ENCODE results near the gene SEPTIN1.

The SEPTIN1 gene

DNA sequence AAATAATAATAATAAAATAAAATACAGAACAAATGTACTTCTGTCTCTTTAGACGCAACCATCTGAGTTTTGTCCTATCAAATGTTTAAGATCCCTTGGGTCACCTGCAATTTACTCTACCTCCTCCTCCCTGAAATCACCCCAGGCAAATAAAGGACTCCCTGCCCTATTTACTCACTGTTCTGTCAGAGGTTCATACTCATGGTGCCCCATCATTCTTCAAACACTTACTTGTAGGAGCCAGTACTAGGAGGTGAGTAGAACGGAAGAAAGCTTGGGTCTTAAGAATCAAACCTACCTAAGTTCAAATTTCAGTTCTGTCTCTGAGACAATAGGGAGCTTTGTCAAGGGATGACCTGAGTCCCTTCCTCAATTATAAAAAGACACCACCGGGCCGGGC, 15.8 kb downstream of the SEPTIN1 start:
- DNase-seq (ENCODE audit: low spot score) = no peak
- TF ChIP-seq, protein P1, sequence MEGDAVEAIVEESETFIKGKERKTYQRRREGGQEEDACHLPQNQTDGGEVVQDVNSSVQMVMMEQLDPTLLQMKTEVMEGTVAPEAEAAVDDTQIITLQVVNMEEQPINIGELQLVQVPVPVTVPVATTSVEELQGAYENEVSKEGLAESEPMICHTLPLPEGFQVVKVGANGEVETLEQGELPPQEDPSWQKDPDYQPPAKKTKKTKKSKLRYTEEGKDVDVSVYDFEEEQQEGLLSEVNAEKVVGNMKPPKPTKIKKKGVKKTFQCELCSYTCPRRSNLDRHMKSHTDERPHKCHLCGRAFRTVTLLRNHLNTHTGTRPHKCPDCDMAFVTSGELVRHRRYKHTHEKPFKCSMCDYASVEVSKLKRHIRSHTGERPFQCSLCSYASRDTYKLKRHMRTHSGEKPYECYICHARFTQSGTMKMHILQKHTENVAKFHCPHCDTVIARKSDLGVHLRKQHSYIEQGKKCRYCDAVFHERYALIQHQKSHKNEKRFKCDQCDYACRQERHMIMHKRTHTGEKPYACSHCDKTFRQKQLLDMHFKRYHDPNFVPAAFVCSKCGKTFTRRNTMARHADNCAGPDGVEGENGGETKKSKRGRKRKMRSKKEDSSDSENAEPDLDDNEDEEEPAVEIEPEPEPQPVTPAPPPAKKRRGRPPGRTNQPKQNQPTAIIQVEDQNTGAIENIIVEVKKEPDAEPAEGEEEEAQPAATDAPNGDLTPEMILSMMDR (IDR thresholded peaks at IDR 0.05; ENCODE audit: extremely low read depth, insufficient read depth, missing control alignments) = no peak
- in situ Hi-C loops (cut with MboI; ENCODE audit: low pct_unique_long_range_greater_than_20kb, low sequenced_read_pairs, unreplicated experiment) = no loop called here

DNA sequence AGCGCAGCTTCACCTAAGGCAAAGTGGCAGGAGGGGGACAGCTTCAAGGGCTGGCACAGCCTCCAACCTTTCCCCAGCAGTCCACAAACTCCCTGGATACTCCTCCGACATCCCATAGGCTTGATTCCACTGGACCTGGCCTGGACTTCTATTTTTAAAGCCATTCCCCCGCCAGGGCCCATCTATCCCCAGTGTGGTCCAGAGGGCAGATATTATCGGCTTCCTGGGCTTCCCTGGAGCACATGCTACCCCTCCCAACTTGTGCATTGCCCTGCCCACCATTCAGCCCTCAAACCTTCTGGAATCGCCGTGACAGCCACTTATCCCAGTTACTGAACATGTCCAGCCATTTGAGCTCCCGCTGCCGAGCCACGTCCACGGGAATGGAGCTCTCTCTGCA, 17.2 kb downstream of the SEPTIN1 start:
- in situ Hi-C loops (cut with MboI; ENCODE audit: low pct_unique_long_range_greater_than_20kb, low sequenced_read_pairs, unreplicated experiment) = no loop called here
- DNase-seq (ENCODE audit: low spot score) = no peak

DNA sequence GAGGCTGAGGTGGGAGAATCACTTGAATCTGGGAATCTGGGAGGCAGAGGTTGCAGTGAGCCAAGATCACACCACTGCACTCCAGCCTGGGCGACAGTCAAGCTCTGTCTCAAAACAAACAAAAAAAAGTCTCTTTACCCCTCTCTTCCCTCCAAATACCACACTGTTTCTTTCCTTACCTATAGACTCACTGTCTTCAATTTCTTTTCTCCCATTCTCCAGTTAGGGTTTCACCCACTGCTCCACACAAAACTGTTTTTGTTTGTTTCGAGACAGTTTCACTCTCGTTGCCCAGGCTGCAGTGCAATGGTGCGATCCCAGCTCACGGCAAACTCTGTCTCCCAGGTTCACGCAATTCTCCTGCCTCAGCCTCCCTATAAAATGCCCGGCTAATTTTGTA, 21.2 kb downstream of the SEPTIN1 start:
- DNase-seq (ENCODE audit: low spot score) = no peak
- TF ChIP-seq, protein P1 (IDR thresholded peaks at IDR 0.05; ENCODE audit: extremely low read depth, insufficient read depth, missing control alignments) = no peak
- in situ Hi-C loops (cut with MboI; ENCODE audit: low pct_unique_long_range_greater_than_20kb, low sequenced_read_pairs, unreplicated experiment) = no loop called here

More for the DNA sequence above, 17.2 kb downstream of the SEPTIN1 start:
- TF ChIP-seq, protein P1 (IDR thresholded peaks at IDR 0.05; ENCODE audit: extremely low read depth, insufficient read depth, missing control alignments) = no peak

DNA sequence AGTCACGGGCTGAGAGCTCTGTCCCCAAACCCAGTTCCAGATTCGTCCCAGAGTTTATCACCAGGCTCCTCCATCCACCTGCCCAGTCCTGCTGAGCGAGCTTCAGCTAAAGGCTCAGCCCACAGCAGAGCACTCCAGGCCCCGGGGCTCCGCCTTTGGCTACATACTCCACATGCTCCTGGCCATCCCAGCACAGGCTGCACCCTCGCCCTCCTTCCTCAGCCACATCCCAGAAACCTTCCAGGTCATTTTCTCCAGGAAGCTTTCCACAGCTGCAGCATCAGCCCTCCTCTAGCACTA, 22.5 kb downstream of the SEPTIN1 start:
- in situ Hi-C loops (cut with MboI; ENCODE audit: low pct_unique_long_range_greater_than_20kb, low sequenced_read_pairs, unreplicated experiment) = no loop called here
- no peak for DNase-seq (ENCODE audit: low spot score)
- TF ChIP-seq, protein P1 (IDR thresholded peaks at IDR 0.05; ENCODE audit: extremely low read depth, insufficient read depth, missing control alignments) = no peak

DNA sequence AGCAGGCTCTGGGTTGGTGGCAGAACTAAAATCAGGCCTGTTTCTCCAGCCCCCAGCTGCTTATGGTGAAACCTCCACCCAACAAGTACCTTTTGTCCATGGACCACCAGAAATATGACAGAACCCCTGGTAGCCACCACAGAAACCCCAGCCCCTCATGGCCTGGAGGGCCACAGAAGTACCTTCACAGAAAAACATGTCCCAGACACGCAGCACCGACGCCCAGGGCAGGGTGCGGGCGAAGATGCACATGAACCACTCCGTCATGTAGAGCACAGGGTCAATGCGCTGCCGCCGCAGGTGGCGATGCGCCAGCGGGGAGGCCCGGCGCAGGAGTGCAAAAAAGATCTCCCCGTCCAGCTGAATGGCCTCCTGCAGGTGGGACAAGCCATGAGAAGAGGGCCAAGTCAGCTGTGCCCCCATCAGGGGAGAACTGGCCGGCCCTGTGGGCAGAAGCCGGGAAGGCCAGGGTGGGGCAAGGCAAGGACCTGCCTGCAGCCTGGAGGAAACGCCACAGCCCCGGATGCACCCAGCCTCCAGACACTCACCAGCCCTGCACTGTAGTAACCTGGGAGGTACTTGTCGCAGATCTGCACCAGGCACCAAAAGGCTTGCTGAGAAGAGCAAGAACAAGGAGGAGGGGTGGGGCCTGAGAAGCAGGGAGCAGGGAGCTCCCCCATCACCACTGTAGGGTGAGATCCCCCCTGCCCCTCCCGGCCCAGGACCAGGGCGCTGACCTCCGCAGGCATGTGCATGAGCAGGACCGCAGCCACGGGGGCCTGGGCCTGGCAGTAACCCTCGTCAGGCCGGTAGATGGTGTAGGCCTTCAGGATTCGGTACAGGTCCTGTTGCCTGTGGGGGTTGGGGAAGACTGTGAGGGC, 23.1 kb downstream of the SEPTIN1 start:
- TF ChIP-seq, protein P1 (IDR thresholded peaks at IDR 0.05; ENCODE audit: extremely low read depth, insufficient read depth, missing control alignments) = no peak
- DNase-seq (ENCODE audit: low spot score) = no peak
- in situ Hi-C loops (cut with MboI; ENCODE audit: low pct_unique_long_range_greater_than_20kb, low sequenced_read_pairs, unreplicated experiment) = no loop called here

DNA sequence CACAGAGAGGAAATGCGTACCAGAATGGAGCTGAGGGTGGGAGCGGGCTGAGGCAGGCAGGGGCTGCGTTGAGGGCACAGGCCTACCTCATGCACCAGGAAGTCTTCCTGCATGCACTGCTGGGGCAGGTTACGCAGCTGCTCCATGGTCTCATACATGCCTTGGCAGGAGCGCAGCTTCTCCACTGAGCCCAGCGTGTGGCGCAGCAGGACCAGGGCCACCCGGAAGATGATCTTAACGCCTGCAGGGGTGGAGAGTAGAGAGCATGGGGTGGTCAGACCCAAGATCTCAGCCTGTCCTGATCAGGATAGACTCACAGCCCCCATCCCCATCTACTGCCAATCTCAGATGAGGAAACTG, 23.8 kb downstream of the SEPTIN1 start:
- TF ChIP-seq, protein P1 (IDR thresholded peaks at IDR 0.05; ENCODE audit: extremely low read depth, insufficient read depth, missing control alignments) = no peak
- DNase-seq (ENCODE audit: low spot score) = no peak
- in situ Hi-C loops (cut with MboI; ENCODE audit: low pct_unique_long_range_greater_than_20kb, low sequenced_read_pairs, unreplicated experiment) = no loop called here

Measured in GM13977 (cell line).